GM10266 (cell line): ENCODE data around the gene OR8B2.
"Not testable (repeated sequence)": the region's sequence is repeated elsewhere in the genome, so short reads cannot be mapped to it uniquely, and the experiment has no call there.

ENCODE experiments used
- DNase-seq: peaks from one replicate; pipeline ENCODE4 v3.0.0; 2012; ENCODE audit errors: extremely low spot score
- TF ChIP-seq, protein P1 (sequence below): IDR thresholded peaks from 2 replicates; pipeline ENCODE4 v1.5.1; 2012; ENCODE audit warnings: mild to moderate bottlenecking, low read depth; ENCODE audit not compliant: control insufficient read depth, insufficient read depth; ENCODE audit errors: missing control alignments

Gene OR8B2

DNA sequence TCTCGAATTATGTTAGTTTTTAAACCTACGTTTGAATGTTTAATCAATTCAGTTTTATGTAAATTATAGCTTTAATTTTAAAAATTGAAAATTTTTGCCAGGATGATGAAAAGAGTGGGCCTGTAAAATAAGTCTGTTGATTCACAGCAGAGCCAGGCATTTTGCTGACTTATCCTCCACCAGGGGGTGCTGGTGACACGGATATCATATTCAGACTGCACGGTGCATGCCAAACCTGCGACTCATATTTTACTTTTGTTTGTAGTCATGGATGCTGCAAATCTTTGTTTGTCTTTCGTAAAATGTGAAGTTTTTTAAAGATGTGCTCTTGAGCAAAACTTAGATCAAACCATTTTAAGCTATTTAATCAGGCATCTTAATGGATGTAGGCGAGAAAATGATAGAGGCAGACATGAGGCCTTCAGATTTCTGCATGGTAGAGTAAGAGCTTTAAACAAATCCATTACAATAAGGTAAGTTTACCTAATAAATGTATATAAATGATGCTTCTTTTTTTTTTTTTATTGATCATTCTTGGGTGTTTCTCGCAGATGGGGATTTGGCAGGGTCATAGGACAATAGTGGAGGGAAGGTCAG lies 18.1 kb upstream of the OR8B2 start:
- DNase-seq = peak; percentile 74

DNA sequence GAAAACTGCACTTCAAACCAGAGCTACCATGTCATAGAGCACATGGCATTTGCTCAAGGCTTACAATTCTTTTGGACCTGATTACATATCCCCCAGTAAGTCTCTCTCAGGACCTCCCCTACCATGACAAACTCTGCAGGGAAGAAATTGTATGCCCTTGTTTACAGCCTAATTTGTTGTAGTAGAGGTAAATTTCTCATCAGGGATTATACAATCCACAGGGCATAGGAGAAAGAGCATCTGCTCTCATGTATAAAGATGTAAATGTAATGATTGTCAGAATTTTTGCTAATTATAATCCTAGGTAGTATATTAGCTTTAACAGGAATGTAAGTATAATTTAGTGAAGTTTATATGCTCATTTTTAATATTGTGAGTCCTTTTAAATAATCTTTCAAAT lies 14.6 kb upstream of the OR8B2 start, which contains the start of gene OR8B3:
TSS of gene OR8B3 (minus strand) at position 101 of the 400 bp plus-strand sequence. CDS start 1,673 bp downstream, outside the sequence.
- DNase-seq = no peak
- TF ChIP-seq, protein P1, sequence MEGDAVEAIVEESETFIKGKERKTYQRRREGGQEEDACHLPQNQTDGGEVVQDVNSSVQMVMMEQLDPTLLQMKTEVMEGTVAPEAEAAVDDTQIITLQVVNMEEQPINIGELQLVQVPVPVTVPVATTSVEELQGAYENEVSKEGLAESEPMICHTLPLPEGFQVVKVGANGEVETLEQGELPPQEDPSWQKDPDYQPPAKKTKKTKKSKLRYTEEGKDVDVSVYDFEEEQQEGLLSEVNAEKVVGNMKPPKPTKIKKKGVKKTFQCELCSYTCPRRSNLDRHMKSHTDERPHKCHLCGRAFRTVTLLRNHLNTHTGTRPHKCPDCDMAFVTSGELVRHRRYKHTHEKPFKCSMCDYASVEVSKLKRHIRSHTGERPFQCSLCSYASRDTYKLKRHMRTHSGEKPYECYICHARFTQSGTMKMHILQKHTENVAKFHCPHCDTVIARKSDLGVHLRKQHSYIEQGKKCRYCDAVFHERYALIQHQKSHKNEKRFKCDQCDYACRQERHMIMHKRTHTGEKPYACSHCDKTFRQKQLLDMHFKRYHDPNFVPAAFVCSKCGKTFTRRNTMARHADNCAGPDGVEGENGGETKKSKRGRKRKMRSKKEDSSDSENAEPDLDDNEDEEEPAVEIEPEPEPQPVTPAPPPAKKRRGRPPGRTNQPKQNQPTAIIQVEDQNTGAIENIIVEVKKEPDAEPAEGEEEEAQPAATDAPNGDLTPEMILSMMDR = no peak

More for the DNA sequence above, 18.1 kb upstream of the OR8B2 start:
- TF ChIP-seq, protein P1 = peak; percentile 71

DNA sequence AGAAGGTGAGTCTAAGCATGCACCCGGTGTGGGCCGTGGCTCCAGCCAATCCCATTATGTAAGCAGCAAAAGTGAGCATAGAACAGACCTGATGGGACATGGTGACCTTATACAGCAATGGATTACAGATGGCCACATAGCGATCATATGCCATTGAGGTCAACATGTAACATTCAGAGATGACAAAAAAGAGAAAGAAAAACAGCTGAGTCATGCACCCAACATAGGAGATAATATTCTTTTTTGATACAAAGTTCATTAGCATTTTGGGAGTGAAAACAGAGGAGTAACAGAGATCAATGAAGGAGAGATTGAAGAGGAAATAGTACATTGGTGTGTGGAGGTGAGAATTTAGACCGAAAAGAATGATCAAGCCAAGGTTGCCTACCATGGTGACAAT lies 12.5 kb upstream of the OR8B2 start:
- not testable (repeated sequence) for DNase-seq

DNA sequence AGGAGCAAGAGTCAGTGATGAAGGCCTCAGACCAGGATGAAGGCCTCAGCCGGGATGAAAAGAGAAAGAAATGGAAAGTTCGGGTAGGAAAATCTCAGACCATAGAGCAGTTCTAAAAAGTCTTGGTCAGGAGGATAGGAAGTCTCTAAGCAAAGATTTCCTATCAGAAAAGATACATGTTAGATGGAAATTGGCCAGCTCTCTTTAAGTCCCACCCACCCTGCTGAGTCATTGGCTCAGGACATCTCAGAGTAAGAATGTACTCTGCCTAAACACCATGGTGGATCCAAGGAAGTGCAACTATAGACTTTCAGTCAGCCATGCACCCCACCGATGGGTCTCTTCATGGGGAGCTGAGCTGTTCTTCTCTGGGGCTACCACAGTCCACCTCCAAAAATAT lies 10.1 kb upstream of the OR8B2 start:
- TF ChIP-seq, protein P1 = no peak
- DNase-seq = no peak

DNA sequence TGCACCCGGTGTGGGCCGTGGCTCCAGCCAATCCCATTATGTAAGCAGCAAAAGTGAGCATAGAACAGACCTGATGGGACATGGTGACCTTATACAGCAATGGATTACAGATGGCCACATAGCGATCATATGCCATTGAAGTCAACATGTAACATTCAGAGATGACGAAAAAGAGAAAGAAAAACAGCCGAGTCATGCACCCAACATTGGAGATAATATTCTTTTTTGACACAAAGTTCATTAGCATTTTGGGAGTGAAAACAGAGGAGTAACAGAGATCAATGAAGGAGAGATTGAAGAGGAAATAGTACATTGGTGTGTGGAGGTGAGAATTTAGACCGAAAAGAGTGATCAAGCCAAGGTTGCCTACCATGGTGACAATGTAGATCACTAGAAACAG lies 1.4 kb downstream of the OR8B2 start:
- not testable (repeated sequence) for DNase-seq

DNA sequence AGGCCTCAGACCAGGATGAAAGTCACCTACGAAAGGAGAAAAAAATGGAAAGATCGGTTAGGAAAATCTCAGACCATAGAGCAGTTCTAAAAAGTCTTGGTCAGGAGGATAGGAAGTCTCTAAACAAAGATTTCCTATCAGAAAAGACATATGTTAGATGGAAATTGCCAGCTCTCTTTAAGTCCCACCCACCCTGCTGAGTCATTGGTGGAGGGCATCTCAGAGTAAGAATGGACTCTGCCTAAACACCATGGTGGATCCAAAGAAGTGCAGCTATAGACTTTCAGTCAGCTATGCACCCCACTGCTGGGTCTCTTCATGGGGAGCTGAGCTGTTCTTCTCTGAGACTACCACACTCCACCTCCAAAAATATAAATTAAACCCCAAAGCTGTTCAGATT lies 3.7 kb downstream of the OR8B2 start:
- no peak for DNase-seq
- TF ChIP-seq, protein P1 = no peak

DNA sequence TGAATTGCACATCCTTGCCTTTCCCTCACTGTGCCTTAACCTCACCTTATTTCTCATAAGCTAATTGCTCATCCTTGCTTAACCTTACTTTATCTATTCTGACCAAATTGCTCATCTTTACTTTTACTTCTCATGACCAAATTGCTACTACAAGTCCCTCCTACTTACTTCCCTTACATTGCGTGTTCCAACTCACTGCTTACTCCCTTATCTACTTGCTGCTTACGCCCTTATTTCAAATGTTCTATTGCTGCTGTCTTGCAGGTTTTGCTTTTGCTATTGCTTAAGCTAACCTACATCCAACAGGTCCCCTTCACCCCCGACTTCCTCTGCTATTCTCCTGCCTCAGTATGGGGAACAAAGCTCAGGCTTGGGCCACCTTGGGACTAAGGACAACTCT lies 8.0 kb downstream of the OR8B2 start:
- DNase-seq = no peak

DNA sequence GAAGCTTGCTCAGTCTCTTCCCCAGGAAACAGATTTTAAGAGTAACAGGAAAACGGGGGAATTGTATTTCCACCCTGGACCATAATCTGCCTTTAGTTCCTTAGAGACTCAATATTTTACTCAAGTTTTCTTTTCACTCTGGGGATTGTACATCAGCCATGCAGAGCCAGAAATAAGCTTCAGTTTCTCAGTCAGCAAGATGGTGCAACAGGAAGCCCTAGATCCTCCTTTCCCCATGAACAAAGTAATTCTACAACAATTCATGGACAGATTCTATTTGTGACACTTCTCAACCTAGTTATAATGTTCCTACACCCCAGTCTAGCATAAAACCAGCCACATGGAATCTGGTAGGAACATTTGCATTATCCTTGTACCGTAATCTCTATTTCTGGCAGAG lies 24.7 kb downstream of the OR8B2 start:
- TF ChIP-seq, protein P1 = no peak
- DNase-seq = no peak

More for the DNA sequence above, 8.0 kb downstream of the OR8B2 start:
- TF ChIP-seq, protein P1 = no peak
